GM08714 (cell line): Measurements from ENCODE around the gene DHDH.

Source experiments
- H3K4me3 ChIP-seq: fragments of 200-500 bp; sonication (Bioruptor generic); 2 replicates; pipeline ENCODE4 v1.5.1; 2014; ENCODE audit warnings: mild to moderate bottlenecking, low read length, inconsistent platforms
- ZNF274 ChIP-seq: IDR thresholded peaks from 2 replicates; pipeline ENCODE4 v1.6.1; 2012; ENCODE audit warnings: mild to moderate bottlenecking, low read depth, low read length

DHDH gene

GRCh38 chr19:48986211-48986610 is 52.7 kb downstream of the DHDH start:
- H3K4me3 ChIP-seq, result no peak overlapping the region
- TF ChIP-seq ZNF274, result no peak

GRCh38 chr19:48987323-48987722 is 53.8 kb downstream of the DHDH start:
- no peak overlapping the region for H3K4me3 ChIP-seq
- TF ChIP-seq ZNF274, result no peak

GRCh38 chr19:48988286-48988685 is 54.8 kb downstream of the DHDH start:
- no peak overlapping the region for H3K4me3 ChIP-seq
- TF ChIP-seq ZNF274, result no peak

GRCh38 chr19:48988860-48989259 is 55.4 kb downstream of the DHDH start:
- TF ChIP-seq ZNF274, result no peak

GRCh38 chr19:48989701-48990291 is 56.3 kb downstream of the DHDH start:
- H3K4me3 ChIP-seq, result no peak overlapping the region
- TF ChIP-seq ZNF274, result no peak

More at GRCh38 chr19:48988860-48989259, 55.4 kb downstream of the DHDH start:
- H3K4me3 ChIP-seq, result no peak overlapping the region

- TF ChIP-seq ZNF274, result no peak
- no peak overlapping the region for H3K4me3 ChIP-seq
Observed at GRCh38 chr19:48990400-48990799, 56.9 kb downstream of the DHDH start.

- no peak for TF ChIP-seq ZNF274
- H3K4me3 ChIP-seq, result no peak overlapping the region
Observed at GRCh38 chr19:48991011-48991609, 57.6 kb downstream of the DHDH start.

GRCh38 chr19:48991873-48992580 is 58.5 kb downstream of the DHDH start:
- TF ChIP-seq ZNF274, result no peak
- peak overlapping the region; percentile 85 for H3K4me3 ChIP-seq

- H3K4me3 ChIP-seq, result peak overlapping the region; percentile 85
- no peak for TF ChIP-seq ZNF274
Observed at GRCh38 chr19:48992581-48993174, 59.2 kb downstream of the DHDH start.

- no peak for TF ChIP-seq ZNF274
- H3K4me3 ChIP-seq, result peak within 1 kb of the TSS; percentile 85
Observed at GRCh38 chr19:48993175-48994034, 59.9 kb downstream of the DHDH start, which contains the start of the genes GYS1 and RUVBL2. TSS of gene GYS1 (minus strand) at chr19:48993309. CDS start at chr19:48993112, 197 bp downstream. TSS of gene RUVBL2 (plus strand) at chr19:48993887. CDS start at chr19:48993912, 25 bp downstream.

- H3K4me3 ChIP-seq, result peak overlapping the region; percentile 69
- TF ChIP-seq ZNF274, result no peak
Observed at GRCh38 chr19:48994035-48994386, 60.5 kb downstream of the DHDH start.
